Coronary artery (tissue), 2 donors: ENCODE data around the gene ASB18.

Experiments
- DNase-seq: peaks from one replicate; pipeline ENCODE4 v3.0.0-alpha.2; 2017; ENCODE audit warnings: low spot score
- H3K27ac ChIP-seq, 2 donors: fragments of 200-600 bp; sonication (generic); one replicate each; pipeline ENCODE4 v1.5.1; 2016 to 2019
- H3K4me3 ChIP-seq: fragments of 200-600 bp; sonication (generic); 2 replicates; pipeline ENCODE4 v1.5.1; 2016; ENCODE audit warnings: mild to moderate bottlenecking, moderate library complexity
- CTCF ChIP-seq: fragments of 200-600 bp; sonication (generic); IDR thresholded peaks from one replicate; pipeline ENCODE4 v1.5.1; 2019; ENCODE audit warnings: antibody characterized with exemption

The ASB18 gene

DNA sequence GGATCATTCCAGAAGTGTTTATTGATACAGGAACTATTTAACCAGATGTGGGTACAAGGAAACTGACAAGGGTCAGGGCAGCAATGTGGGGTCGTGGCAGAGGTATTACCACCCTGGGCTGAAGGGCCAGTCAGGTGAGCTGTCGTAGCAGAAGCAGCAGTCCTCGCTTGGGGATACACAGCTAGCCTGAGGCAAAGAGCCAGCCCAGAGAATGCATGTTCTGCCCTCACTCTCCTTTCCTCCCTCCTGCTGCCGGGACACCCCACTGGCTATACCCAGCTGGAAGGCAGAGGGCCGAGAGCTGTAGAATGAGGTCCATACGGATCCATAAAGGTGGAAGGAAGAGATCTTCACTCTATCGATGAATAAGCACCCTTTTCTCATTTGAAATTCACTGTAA lies 63.8 kb downstream of the ASB18 start:
- peak; percentile 40 for DNase-seq
- TF ChIP-seq CTCF, result no peak
- Histone ChIP-seq H3K27ac (no peak overlapping the region), H3K4me3 (no peak overlapping the region)

DNA sequence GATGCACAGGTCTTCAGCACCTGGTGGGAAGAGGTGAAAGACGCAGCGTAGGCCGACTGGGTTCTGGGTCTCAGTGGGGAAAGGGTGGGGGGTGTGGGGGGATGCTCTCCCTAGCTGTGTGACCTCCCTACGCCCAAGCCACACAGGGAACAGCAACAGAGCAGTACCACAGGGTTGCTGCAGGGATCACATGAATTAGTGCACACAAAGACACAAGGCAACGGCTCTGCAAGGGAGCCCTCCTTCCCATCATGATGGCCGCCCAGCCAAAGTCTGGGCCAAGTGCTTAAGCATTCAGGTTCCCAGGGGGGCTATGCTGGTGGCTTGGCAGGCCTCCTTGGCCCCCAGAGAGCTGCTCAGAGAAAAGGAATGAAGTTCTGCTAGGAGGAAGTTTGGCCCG lies 67.8 kb downstream of the ASB18 start:
- Histone ChIP-seq H3K4me3 (no peak overlapping the region), H3K27ac (no peak overlapping the region)
- DNase-seq, result peak; percentile 40
- no peak for TF ChIP-seq CTCF

DNA sequence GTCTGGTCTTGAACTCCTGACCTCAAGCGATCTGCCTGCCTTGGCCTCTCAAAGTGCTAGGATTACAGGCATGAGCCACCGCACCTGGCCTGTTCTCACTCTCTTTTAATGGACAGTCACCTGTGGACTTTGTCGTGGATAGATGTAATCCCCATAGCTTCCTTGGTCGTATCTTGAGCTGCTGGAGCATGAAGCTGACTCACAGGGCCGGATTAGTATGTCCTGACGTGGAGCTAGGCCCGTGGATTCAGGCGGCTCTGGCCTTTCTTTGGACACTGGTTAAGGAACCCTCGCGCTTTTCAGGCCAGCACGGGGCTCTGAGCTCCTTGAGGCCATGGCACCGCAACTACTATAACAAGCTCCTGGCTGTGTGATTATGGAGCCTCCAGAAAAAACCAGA lies 68.5 kb downstream of the ASB18 start:
- Histone ChIP-seq H3K27ac (no peak overlapping the region), H3K4me3 (no peak overlapping the region)
- peak; percentile 24 for DNase-seq
- no peak for TF ChIP-seq CTCF

DNA sequence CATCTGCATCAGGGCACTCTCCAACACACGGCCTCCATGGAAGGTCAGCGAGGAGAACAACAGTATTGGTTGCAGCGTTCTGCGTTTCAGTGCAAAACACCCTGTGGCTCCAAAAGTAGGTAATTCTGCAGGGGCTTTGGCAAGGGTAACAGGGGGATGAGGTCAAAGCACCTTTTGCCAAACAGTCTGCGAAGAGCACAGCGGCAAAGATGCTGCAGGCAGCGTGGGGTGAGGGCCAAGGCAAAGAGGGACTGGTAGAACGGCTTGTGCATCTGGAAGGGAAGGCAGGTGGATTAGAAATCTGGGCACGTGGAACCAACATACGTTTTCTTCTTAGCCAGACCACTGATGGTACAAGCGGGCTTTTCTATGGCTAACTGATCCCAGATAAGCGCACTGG lies 69.4 kb downstream of the ASB18 start:
- H3K27ac ChIP-seq, result no peak overlapping the region
- no peak for DNase-seq
- TF ChIP-seq CTCF, result no peak
- no peak overlapping the region for H3K4me3 ChIP-seq

GRCh38 chr2:236193026-236193425 lies 71.2 kb downstream of the ASB18 start:
- H3K4me3 ChIP-seq, result no peak overlapping the region
- DNase-seq, result peak; percentile 36
- TF ChIP-seq CTCF, result no peak
- H3K27ac ChIP-seq, result no peak overlapping the region

DNA sequence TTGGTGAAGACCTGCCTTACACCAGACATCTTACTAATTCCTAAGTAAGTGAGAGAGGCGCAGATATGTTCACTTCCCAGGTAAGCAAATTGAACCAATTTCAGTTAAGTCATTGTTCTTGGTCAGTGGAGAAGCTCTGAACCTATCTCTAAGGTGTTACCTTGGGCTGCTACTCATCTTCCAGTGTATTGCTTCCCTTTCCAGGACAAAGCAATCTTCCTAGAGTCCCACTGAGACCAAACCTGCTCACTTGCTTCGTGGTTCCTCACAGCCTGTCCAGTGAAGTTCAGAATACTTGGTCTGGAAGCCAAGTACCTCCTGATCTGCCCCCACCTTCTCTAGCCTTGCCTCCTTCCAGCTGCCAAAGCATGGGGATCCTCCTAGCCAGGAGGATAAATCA lies 73.5 kb downstream of the ASB18 start:
- no peak overlapping the region for H3K27ac ChIP-seq
- no peak for TF ChIP-seq CTCF
- DNase-seq, result no peak
- no peak overlapping the region for H3K4me3 ChIP-seq

DNA sequence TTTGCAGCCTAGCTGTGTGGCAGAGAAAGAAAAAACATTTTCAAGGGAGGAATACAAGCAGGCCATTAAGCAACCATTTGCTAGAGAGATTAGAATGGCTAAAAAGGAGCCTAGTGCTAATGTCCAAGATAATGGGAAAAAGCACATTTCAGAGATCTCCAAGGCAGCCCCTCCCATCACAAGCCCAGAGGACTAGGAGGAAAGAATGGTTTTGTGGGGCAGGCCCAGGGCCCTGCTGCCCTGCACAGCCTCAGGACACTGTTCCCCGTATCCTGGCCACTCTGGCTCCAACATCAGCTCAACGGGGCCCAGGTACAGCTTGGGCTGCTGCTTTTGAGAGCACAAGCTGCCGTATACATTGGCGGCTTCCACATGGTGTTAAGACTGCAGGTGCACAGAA lies 79.5 kb downstream of the ASB18 start:
- no peak for DNase-seq
- no peak overlapping the region for H3K4me3 ChIP-seq
- TF ChIP-seq CTCF, result no peak
- H3K27ac ChIP-seq, result no peak overlapping the region
